Hepatocyte (in vitro differentiated cells): Measurements from ENCODE around the gene SH3PXD2A.

Source experiments
- EZH2phosphoT487 ChIP-seq: fragments of 200-600 bp; sonication (generic); IDR thresholded peaks from one replicate; pipeline ENCODE4 v1.6.1; 2018; ENCODE audit warnings: antibody characterized with exemption, mild to moderate bottlenecking, low read depth, moderate library complexity; ENCODE audit not compliant: unreplicated experiment, severe bottlenecking
- TF ChIP-seq, protein P1 (sequence below): fragments of 200-600 bp; sonication (generic); IDR thresholded peaks from 2 replicates; pipeline ENCODE4 v1.5.1; 2016; ENCODE audit warnings: antibody characterized with exemption, mild to moderate bottlenecking; ENCODE audit not compliant: poor library complexity

DNA sequence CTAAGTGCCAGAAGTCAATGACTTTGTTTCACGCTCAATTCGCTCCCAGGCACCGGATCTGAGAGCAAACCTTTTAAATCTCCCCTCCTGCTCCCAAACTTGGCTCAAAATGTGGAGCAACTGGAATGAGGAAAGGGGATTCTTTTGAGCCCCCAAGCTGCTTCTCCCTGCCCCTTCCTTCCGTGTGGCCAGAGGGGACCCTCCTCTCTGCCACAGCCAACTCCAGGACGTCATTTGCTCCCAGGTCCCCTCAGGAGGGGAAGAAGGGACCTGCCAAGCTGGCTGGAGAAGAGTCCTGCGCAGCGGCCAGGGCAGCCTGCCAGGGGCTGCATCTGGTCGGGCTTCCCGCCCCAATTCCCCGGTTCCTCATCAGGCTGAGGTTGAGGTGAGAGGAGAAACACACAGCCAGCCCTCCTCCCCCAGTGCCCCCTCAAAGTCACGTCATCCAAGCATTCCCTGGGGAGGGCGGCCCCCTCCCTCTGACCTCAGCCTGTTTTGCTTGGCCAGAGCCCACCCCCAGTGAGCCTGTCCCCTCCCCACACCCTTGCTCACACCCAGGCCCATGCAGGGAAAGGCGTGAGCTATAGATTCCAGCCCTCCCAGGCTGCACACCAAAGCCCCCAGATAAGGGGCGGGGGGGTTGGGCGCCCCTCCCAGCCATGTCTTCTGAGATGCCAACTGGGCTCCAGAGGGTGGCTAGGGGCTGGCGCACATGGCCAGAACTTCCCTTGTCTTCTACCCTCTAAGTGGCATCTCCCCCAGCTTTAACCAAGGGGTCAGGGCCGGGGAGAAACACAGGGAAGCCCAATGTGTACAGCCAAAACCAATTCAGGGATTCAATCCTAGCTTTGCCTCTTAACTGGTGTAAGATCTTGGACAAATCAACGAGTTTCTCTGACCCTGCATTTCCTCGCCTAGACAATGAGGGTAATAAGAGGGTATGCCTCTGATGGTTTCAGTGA lies 35.0 kb downstream of the SH3PXD2A start:
- TF ChIP-seq, protein P1, sequence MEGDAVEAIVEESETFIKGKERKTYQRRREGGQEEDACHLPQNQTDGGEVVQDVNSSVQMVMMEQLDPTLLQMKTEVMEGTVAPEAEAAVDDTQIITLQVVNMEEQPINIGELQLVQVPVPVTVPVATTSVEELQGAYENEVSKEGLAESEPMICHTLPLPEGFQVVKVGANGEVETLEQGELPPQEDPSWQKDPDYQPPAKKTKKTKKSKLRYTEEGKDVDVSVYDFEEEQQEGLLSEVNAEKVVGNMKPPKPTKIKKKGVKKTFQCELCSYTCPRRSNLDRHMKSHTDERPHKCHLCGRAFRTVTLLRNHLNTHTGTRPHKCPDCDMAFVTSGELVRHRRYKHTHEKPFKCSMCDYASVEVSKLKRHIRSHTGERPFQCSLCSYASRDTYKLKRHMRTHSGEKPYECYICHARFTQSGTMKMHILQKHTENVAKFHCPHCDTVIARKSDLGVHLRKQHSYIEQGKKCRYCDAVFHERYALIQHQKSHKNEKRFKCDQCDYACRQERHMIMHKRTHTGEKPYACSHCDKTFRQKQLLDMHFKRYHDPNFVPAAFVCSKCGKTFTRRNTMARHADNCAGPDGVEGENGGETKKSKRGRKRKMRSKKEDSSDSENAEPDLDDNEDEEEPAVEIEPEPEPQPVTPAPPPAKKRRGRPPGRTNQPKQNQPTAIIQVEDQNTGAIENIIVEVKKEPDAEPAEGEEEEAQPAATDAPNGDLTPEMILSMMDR: no peak
- TF ChIP-seq EZH2phosphoT487: no peak
